ENCODE results near the gene KRIT1. TPM values are rescaled to one million over a fixed set of nuclear protein-coding genes. Genes with fewer than 3 reads are reported as not detected.

The KRIT1 gene
- polyA plus RNA-seq, 1 donor from 2014 or later, result 39.6 TPM

- H3K27me3 ChIP-seq (ENCODE audit: insufficient read depth, low read depth, low read length), result no peaks in the 10 kb centered on the region
- no peaks in the 10 kb centered on the region for H3K9me3 ChIP-seq (ENCODE audit: low read length)
- H3K9me2 ChIP-seq (ENCODE audit: insufficient read depth, low read length), result no peaks in the 10 kb centered on the region
- no peaks in the 10 kb centered on the region for H3K36me3 ChIP-seq (ENCODE audit: insufficient read depth, low read length)
- H3K27ac ChIP-seq (ENCODE audit: low read length), result no peak overlapping the region
- no peak for TF ChIP-seq RAD21 (conservative IDR thresholded peaks at IDR 0.05)
- TF ChIP-seq EZH2 (IDR thresholded peaks at IDR 0.05; ENCODE audit: borderline replicate concordance, insufficient read depth, low read length, poor library complexity, severe bottlenecking), result no peak
- H4K20me1 ChIP-seq (ENCODE audit: insufficient read depth), result no peaks in the 10 kb centered on the region
- no peaks in the 10 kb centered on the region for H3F3A ChIP-seq (ENCODE audit: insufficient read depth, low read length, poor library complexity, severe bottlenecking)
- H3K9ac ChIP-seq (ENCODE audit: low read length), result no peak overlapping the region
- no peak overlapping the region for H2AFZ ChIP-seq (ENCODE audit: low read depth, low read length)
- H3K79me2 ChIP-seq (replicated peaks; ENCODE audit: insufficient read depth, low read length), result peaks cover 81% of the 10 kb centered on the region
- H3K4me3 ChIP-seq (ENCODE audit: low read length), result no peak overlapping the region
- H3K4me2 ChIP-seq (ENCODE audit: low read length), result no peak overlapping the region
Observed at GRCh38 chr7:92253251-92253650, 7.5 kb upstream of the KRIT1 start.

GRCh38 chr7:92251181-92251580 lies 5.5 kb upstream of the KRIT1 start:
- Histone ChIP-seq H3F3A (ENCODE audit: insufficient read depth, low read length, poor library complexity, severe bottlenecking) (no peaks in the 10 kb centered on the region), H3K79me2 (replicated peaks; ENCODE audit: insufficient read depth, low read length) (peaks cover 84% of the 10 kb centered on the region), H3K36me3 (ENCODE audit: insufficient read depth, low read length) (no peaks in the 10 kb centered on the region), H4K20me1 (ENCODE audit: insufficient read depth) (no peaks in the 10 kb centered on the region), H3K9me2 (ENCODE audit: insufficient read depth, low read length) (no peaks in the 10 kb centered on the region), H3K27ac (ENCODE audit: low read length) (no peak overlapping the region), H3K4me2 (ENCODE audit: low read length) (no peak overlapping the region), H2AFZ (ENCODE audit: low read depth, low read length) (no peak overlapping the region), H3K27me3 (ENCODE audit: insufficient read depth, low read depth, low read length) (no peaks in the 10 kb centered on the region), H3K9ac (ENCODE audit: low read length) (no peak overlapping the region), H3K9me3 (ENCODE audit: low read length) (no peaks in the 10 kb centered on the region), H3K4me3 (ENCODE audit: low read length) (no peak overlapping the region)
- TF ChIP-seq REST (IDR thresholded peaks at IDR 0.05; ENCODE audit: borderline replicate concordance) (no peak), MXI1 (conservative IDR thresholded peaks at IDR 0.05; ENCODE audit: poor library complexity, severe bottlenecking) (no peak), POLR2AphosphoS5 (IDR thresholded peaks at IDR 0.05) (no peak), RAD21 (conservative IDR thresholded peaks at IDR 0.05) (no peak), EP300 (conservative IDR thresholded peaks at IDR 0.05; ENCODE audit: poor library complexity, severe bottlenecking) (no peak), EZH2 (IDR thresholded peaks at IDR 0.05; ENCODE audit: borderline replicate concordance, insufficient read depth, low read length, poor library complexity, severe bottlenecking) (no peak), CTCF (IDR thresholded peaks at IDR 0.05; ENCODE audit: poor library complexity, severe bottlenecking) (no peak), SMC3 (conservative IDR thresholded peaks at IDR 0.05; ENCODE audit: poor library complexity) (no peak), TAF1 (IDR thresholded peaks at IDR 0.05; ENCODE audit: low read depth) (no peak)

GRCh38 chr7:92250603-92251002 lies 4.9 kb upstream of the KRIT1 start:
- Histone ChIP-seq H3K36me3 (ENCODE audit: insufficient read depth, low read length) (no peaks in the 10 kb centered on the region), H3F3A (ENCODE audit: insufficient read depth, low read length, poor library complexity, severe bottlenecking) (no peaks in the 10 kb centered on the region), H2AFZ (ENCODE audit: low read depth, low read length) (no peak overlapping the region), H4K20me1 (ENCODE audit: insufficient read depth) (no peaks in the 10 kb centered on the region), H3K9ac (ENCODE audit: low read length) (no peak overlapping the region), H3K4me3 (ENCODE audit: low read length) (no peak overlapping the region), H3K9me2 (ENCODE audit: insufficient read depth, low read length) (no peaks in the 10 kb centered on the region), H3K9me3 (ENCODE audit: low read length) (no peaks in the 10 kb centered on the region), H3K27me3 (ENCODE audit: insufficient read depth, low read depth, low read length) (no peaks in the 10 kb centered on the region), H3K27ac (ENCODE audit: low read length) (no peak overlapping the region), H3K4me2 (ENCODE audit: low read length) (no peak overlapping the region), H3K79me2 (replicated peaks; ENCODE audit: insufficient read depth, low read length) (peaks cover 80% of the 10 kb centered on the region)
- TF ChIP-seq REST (IDR thresholded peaks at IDR 0.05; ENCODE audit: borderline replicate concordance) (no peak), RAD21 (conservative IDR thresholded peaks at IDR 0.05) (no peak), EZH2 (IDR thresholded peaks at IDR 0.05; ENCODE audit: borderline replicate concordance, insufficient read depth, low read length, poor library complexity, severe bottlenecking) (no peak), SMC3 (conservative IDR thresholded peaks at IDR 0.05; ENCODE audit: poor library complexity) (no peak), MXI1 (conservative IDR thresholded peaks at IDR 0.05; ENCODE audit: poor library complexity, severe bottlenecking) (no peak), TAF1 (IDR thresholded peaks at IDR 0.05; ENCODE audit: low read depth) (no peak), EP300 (conservative IDR thresholded peaks at IDR 0.05; ENCODE audit: poor library complexity, severe bottlenecking) (no peak), POLR2AphosphoS5 (IDR thresholded peaks at IDR 0.05) (no peak)

Data from neural cell (in vitro differentiated cells).